ENCODE results near the gene FOXP1. TPM values are rescaled to one million over a fixed set of nuclear protein-coding genes. Genes with fewer than 3 reads are reported as not detected.

Gene FOXP1
- total and polyA plus RNA-seq, 2 of the 13 experiments (the other 11 are each of a cell fraction or from before 2014, with no cell fraction given): 40.4 to 59.0 TPM

DNA sequence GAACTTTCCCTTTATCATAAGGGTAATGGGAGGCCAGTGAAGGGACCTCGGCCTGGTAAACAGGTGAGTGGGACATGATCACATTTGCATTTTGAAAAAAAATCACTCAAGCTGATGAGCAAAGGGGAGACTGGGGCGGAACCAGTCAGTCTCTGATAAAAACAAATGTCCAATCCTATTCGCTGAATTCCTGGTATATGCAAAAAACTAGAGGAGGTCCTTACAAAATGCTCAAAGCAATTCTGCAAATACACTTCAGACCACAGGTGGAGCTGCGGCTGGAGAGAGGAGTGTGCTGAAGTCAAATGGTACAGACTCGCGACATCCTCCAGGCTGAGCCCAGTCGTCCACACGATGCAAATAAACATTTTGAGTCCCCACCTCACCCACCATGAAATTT lies 166.7 kb downstream of the FOXP1 start:
- DNase-seq (ENCODE audit: low spot score): peak; percentile 34
- H3K27ac ChIP-seq (ENCODE audit: extremely low read length, insufficient read depth, low read length): no peak overlapping the region
- H2AFZ ChIP-seq (ENCODE audit: low read length): no peak overlapping the region
- no peak for TF ChIP-seq MED1 (CRISPR knock-in tag; IDR thresholded peaks at IDR 0.05)
- TF ChIP-seq ARID2 (CRISPR knock-in tag; IDR thresholded peaks at IDR 0.05; ENCODE audit: borderline replicate concordance): no peak
- TF ChIP-seq, protein P1, sequence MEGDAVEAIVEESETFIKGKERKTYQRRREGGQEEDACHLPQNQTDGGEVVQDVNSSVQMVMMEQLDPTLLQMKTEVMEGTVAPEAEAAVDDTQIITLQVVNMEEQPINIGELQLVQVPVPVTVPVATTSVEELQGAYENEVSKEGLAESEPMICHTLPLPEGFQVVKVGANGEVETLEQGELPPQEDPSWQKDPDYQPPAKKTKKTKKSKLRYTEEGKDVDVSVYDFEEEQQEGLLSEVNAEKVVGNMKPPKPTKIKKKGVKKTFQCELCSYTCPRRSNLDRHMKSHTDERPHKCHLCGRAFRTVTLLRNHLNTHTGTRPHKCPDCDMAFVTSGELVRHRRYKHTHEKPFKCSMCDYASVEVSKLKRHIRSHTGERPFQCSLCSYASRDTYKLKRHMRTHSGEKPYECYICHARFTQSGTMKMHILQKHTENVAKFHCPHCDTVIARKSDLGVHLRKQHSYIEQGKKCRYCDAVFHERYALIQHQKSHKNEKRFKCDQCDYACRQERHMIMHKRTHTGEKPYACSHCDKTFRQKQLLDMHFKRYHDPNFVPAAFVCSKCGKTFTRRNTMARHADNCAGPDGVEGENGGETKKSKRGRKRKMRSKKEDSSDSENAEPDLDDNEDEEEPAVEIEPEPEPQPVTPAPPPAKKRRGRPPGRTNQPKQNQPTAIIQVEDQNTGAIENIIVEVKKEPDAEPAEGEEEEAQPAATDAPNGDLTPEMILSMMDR (CRISPR knock-in tag; IDR thresholded peaks at IDR 0.05): peak; percentile 21; the same call in 1 of the 2 replicates
- TF ChIP-seq, protein P2, sequence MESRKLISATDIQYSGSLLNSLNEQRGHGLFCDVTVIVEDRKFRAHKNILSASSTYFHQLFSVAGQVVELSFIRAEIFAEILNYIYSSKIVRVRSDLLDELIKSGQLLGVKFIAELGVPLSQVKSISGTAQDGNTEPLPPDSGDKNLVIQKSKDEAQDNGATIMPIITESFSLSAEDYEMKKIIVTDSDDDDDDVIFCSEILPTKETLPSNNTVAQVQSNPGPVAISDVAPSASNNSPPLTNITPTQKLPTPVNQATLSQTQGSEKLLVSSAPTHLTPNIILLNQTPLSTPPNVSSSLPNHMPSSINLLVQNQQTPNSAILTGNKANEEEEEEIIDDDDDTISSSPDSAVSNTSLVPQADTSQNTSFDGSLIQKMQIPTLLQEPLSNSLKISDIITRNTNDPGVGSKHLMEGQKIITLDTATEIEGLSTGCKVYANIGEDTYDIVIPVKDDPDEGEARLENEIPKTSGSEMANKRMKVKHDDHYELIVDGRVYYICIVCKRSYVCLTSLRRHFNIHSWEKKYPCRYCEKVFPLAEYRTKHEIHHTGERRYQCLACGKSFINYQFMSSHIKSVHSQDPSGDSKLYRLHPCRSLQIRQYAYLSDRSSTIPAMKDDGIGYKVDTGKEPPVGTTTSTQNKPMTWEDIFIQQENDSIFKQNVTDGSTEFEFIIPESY (CRISPR knock-in tag; IDR thresholded peaks at IDR 0.05): peak; percentile 79
- peak; percentile 62 for TF ChIP-seq ZNF331 (CRISPR knock-in tag; IDR thresholded peaks at IDR 0.05)
- H3K4me3 ChIP-seq (replicated peaks in 1 of 3; ENCODE audit: insufficient read depth in 1 of 3, low read depth in 2 of 3, low read length in 3 of 3): no peak overlapping the region
- ATAC-seq: peak; percentile 82
- no peaks in the 10 kb centered on the region for H3K27me3 ChIP-seq (ENCODE audit: control insufficient read depth in 1 of 2, insufficient read depth in 2 of 2, low read length in 2 of 2)
- ChIA-PET POLR2A (no interaction called here), CTCF (ENCODE audit: low intra/inter-chr PET ratio, low total read pairs) (no interaction called here)
- no peaks in the 10 kb centered on the region; a peak in 1 of 5 replicates for H3K36me3 ChIP-seq (replicated peaks in 1 of 2; ENCODE audit: control insufficient read depth in 1 of 2, insufficient read depth in 2 of 2, low read length in 2 of 2)
- no peak overlapping the region for H3K9ac ChIP-seq (ENCODE audit: insufficient read depth, low read depth, low read length)
- peaks cover 6% of the 10 kb centered on the region; the same call in 1 of the 2 replicates for H4K20me1 ChIP-seq (ENCODE audit: insufficient read depth, low read length)
- in situ Hi-C loops (cut with HindIII; ENCODE audit: extremely low pct_ligation_motif_present, low pct_unique_long_range_greater_than_20kb) (no loop called here), intact Hi-C loops (cut with micrococcal nuclease; ENCODE audit: unreplicated experiment) (loop anchor here (5.0 kb wide), 1 partner anchor 165 kb away; the partner anchor contains the start of gene FOXP1)
- peaks cover 34% of the 10 kb centered on the region for H3K4me1 ChIP-seq (ENCODE audit: insufficient read depth, low read length)
- WGBS (ENCODE audit: low lambda C conversion rate): 83% methylated on average over 8 of the region's 8 CpGs
- FAIRE-seq: peak; percentile 21
- no TSS peak for BruUV-seq (replicated peaks)
- no peaks in the 10 kb centered on the region for H3K9me3 ChIP-seq (ENCODE audit: low read length)
- peaks cover 15% of the 10 kb centered on the region for H3K79me2 ChIP-seq (ENCODE audit: insufficient read depth, low read length)
- no peak overlapping the region for H3K4me2 ChIP-seq (ENCODE audit: low read depth, low read length)
